CD4-positive, alpha-beta T cell treated with Interleukin-15 for 4 hours (primary cell): ENCODE measurements around the gene NCAM1.
"Not testable (repeated sequence)": the region's sequence is repeated elsewhere in the genome, so short reads cannot be mapped to it uniquely, and the experiment has no call there.

Experiments
- DNase-seq: peaks from one replicate; pipeline ENCODE4 v3.0.0-alpha.2; 2020; ENCODE audit warnings: low spot score

NCAM1 gene

GRCh38 chr11:112961146-112961668 lies at the start of gene NCAM1:
Gene NCAM1 (plus strand): TSS chr11:112961420.
- no peak for DNase-seq

DNA sequence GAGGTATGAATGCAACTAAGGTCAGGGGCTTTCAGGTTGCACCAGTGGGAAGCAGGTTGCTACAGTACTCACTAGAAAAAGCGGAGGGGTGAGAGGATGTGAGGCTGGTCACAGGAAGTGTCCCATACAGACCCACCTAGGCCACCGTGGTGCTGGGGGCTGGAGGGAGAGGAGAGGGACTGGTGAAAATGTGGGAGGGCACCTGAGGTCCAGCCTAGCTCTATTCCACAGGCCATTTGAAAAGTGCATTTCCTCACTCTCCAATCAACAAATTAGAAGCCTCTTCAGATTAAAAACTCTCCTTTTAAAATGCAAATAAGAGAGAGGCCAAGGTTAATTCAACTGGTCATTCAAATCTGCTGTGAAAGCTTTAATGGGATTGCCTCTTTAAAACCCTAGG lies 38.6 kb upstream of the NCAM1 start:
- no peak for DNase-seq

DNA sequence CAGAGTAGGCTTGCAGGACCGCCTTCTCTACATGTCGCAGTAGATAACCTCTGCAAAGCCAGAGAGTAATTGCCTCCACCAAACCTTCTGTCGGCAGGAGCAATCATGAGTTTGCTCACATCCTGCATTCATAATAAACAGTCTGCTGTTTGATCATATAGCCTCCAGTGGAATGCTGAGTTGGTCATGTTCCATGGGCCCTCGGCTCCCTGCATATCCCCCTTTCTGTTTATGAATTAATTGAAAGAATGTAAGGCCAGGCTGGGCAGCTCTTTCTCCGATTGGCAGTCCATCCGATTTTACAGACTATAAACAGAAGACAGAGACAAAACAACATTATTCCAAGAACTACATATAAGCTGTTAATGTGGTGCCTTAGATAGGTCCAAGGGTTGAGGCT lies 36.4 kb upstream of the NCAM1 start:
- DNase-seq = not testable (repeated sequence)

GRCh38 chr11:112925516-112926310 lies 35.5 kb upstream of the NCAM1 start:
- no peak for DNase-seq

DNA sequence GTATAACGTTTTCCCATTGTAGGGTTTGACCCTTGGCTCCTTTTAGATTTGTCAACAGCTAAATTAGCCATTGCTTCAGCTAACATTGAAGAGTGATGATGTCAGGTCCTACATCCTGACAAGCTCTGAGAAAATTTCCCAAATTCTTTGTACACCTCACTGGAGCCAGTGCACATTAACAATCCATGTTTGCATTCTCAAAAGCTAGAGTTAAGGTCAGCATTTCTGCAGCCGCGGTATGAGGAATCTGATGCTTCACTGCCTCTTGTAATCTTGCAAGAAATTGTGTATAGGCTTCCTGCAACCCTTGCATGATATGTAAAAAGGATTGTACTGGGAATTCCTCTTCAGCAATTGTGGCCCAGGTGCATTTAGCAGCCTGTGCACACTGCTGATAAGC lies 33.1 kb upstream of the NCAM1 start:
- DNase-seq = no peak

GRCh38 chr11:112929432-112929831 lies 31.8 kb upstream of the NCAM1 start:
- DNase-seq = no peak

- no peak for DNase-seq
Observed at GRCh38 chr11:112931703-112932102, 29.5 kb upstream of the NCAM1 start.

- DNase-seq = no peak
Observed at GRCh38 chr11:112932593-112932992, 28.6 kb upstream of the NCAM1 start.

GRCh38 chr11:112933970-112934369 lies 27.2 kb upstream of the NCAM1 start:
- DNase-seq = no peak

- no peak for DNase-seq
Observed at GRCh38 chr11:112941104-112941503, 20.1 kb upstream of the NCAM1 start.

GRCh38 chr11:112942966-112943643 lies 18.1 kb upstream of the NCAM1 start:
- DNase-seq = no peak

DNA sequence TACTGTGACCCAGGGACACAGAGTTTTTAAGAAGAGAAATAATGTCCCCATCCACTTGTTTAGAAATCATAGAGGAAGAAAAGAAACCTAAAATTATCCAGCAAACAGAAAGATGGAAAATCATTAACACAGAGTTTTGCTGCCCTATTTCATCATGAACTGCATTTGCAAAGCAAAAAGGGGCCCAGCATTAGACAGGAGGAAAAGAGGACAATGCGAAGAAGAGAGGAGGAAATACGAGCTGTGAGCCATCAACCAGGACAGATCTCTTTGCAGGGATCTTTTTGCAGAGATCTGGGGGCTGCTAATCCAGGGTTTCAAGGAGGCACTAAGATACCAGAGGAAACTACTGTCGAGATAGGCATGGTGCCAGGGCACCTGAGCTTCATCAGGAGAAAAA lies 14.4 kb upstream of the NCAM1 start:
- DNase-seq = no peak

- DNase-seq = no peak
Observed at GRCh38 chr11:112949781-112950575, 11.2 kb upstream of the NCAM1 start.

DNA sequence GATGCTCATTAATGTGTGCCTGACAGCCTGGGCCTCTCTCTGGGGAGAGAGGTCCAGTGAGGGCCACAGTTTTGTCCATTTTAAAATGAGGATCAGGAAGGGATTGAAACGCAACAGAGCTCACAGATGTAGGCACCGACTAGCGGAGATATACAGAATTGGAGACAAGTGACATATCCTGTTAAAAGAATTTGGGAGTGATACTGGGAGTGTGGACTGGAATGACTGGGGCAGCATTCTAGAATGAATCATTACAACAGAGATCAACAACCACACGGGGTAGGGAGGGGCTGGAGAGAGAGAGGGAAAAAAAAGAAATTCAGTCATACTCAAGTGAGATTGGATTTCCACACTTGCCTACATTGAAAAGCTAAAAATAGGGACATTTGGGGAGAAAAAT lies 2.5 kb upstream of the NCAM1 start:
- no peak for DNase-seq

DNA sequence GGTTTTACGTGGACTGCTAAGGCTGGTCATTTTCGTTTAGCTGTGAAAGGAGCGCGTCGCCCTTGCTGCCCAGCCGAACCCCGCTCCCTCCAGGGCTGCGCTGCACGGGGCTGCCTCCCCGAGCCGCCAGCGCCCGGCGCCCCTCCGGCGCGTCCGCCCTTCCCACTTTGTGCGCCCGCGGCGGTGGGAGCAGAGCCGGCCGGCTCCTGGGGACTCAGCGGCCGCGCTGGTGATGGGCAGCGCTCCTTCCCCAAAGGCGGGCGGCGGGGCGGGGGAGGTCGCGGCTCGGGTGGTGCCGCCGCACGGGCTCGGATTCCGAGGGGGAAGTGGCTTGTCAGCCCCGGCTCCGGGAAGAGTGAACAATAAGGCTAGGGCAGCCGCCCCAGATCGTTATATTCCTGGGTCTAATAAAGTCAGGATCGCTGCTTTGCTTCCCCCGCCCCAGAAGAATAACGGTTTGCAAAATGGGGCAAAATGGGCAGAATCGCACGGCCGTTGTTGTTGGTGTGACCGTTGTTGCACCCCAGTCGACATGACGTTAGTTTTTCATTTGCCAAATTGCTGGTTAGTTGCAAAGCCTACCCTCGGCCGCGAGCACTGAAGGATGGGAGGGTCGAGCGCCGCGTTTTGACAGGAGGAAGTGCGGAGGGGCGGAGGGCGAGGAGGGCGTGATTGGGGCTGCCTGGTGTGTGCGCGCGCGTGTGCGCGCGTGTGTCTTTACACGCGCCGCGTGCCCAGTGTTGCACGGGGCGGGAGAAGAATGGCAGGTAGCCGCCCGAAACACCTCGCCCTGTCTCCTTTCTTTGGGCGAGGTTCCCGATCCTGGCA lies 745 bp downstream of the NCAM1 start:
- DNase-seq = no peak

GRCh38 chr11:112962579-112963367 lies 1.6 kb downstream of the NCAM1 start:
- no peak for DNase-seq

DNA sequence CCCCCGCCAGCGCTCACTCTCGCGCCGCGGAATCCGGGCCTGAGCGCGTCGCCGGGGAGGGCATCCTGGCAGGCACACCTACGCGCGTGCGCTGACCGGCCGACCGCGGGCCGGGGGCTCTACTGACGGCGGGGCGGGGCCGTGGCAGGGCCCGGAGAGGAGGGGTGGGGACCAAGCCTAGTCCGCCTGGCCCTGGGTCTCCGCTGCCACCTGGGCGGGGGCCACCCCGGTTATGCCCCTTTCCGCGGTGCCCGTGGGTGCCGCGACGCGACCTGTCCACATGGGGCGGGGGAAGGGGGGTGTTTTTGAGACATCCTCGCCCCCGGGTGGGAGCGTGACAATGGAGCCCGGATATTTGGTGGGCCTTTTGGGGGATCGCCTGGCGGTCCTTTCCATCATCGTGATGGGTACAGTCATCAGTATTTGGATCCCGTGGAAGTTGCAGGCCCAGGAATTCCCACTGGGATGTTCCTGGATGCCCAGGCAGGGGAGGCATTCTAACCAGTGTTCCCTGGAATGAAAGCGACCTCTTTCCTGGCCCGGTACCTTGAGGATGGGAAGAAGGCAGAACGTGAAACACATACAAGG lies 2.2 kb downstream of the NCAM1 start:
- DNase-seq = no peak

DNA sequence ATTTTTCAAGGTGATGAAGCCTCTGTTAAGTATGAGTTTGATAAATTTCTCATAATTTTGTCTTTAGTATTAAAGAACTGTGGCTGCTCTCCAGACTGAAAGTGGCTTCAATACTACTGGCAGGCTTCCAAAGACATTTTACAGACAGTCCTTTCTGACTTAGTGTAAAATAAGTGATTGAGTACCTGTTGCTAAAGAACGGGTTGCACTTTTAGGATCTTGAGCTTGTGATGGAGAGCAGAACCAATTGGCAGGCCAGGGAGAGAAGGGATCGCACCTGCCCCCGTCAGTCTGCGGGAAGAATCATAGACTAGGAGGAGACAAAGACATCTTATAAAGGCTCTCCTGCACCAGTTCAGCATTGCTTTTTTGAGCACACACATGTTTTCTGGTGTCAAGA lies 4.4 kb downstream of the NCAM1 start:
- no peak for DNase-seq

GRCh38 chr11:112966561-112966960 lies 5.3 kb downstream of the NCAM1 start:
- no peak for DNase-seq

DNA sequence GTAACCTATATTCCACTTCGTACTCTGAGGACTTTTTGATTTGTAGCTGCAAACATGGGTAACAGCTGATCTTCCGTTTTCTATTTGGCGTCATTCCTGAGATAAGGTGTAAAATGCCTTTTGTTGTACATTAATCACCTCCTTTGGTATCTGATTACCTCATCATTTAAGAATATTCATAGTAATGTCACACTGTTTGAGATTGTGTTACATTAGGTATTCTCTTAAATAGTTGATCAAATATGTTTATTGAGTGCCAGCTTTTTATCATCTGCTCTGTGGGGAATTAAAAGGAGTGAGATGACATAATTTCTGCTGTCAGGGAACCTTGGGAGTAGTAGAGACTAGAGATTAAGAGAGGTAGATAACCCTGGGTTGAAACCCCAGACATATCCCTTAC lies 5.9 kb downstream of the NCAM1 start:
- DNase-seq = no peak
